Measurements from ENCODE around the gene PCIF1. TPM values are rescaled to one million over a fixed set of nuclear protein-coding genes. Genes with fewer than 3 reads are reported as not detected.

PCIF1 gene
- total and polyA plus RNA-seq, 2 donors (not counting 3 experiments of a cell fraction or from before 2014, with no cell fraction given): 26.4 to 27.2 TPM

DNA sequence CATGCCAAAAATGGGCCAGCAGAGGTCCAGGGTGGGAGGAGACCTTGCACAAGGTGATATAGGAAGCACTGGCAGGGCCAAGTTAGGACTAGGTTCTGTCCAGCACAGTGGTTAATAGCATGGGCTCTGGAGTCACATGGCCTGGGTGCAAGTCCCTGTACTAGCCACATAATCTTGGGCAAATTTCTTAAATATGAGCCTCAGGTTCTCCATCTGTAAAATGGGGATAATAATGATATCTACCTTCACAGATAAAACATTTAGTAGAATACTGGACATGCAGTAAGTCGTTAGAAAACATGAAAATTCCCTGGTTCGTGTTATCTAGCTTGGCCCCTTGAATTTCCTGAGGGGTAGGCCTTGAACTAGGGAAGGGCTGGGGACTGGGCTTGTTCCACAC is 37.2 kb upstream of the PCIF1 start:
- intact Hi-C loops (cut with micrococcal nuclease): no loop called here
- no peaks in the 10 kb centered on the region for H3K9me1 ChIP-seq (replicated peaks; ENCODE audit: control insufficient read depth, extremely low read depth, insufficient read depth, low read length)
- peaks cover 4 to 34% of the 10 kb centered on the region in 2 experiments for H3K36me3 ChIP-seq (ENCODE audit: control insufficient read depth in 2 of 2, extremely low read depth in 1 of 2, insufficient read depth in 2 of 2, low read length in 2 of 2)
- H2AFZ ChIP-seq (ENCODE audit: low read depth, low read length): no peak overlapping the region
- H3K9me3 ChIP-seq (replicated peaks; ENCODE audit: control insufficient read depth, insufficient read depth, low read length): no peaks in the 10 kb centered on the region
- dilution Hi-C loops (cut with MboI; ENCODE audit: extremely low pct_ligation_motif_present, low sequenced_read_pairs): no loop called here
- no peak overlapping the region for H3K27ac ChIP-seq (ENCODE audit: insufficient read depth, low read depth, low read length)
- FAIRE-seq: no peak
- no peak overlapping the region for H3K9ac ChIP-seq (replicated peaks; ENCODE audit: extremely low read depth, insufficient read depth, low read length)
- no peaks in the 10 kb centered on the region for H3K79me2 ChIP-seq (ENCODE audit: control insufficient read depth, insufficient read depth, low read length)
- H4K20me1 ChIP-seq (replicated peaks; ENCODE audit: control insufficient read depth, extremely low read depth, insufficient read depth, low read length): no peaks in the 10 kb centered on the region
- no peak for DNase-seq (ENCODE audit: low read depth, low spot score)
- no peak overlapping the region for H3K4me2 ChIP-seq (ENCODE audit: insufficient read depth, low read length)
- POLR2A ChIA-PET: no interaction called here
- no peak overlapping the region for H3K4me3 ChIP-seq (replicated peaks in 1 of 3; ENCODE audit: insufficient read depth in 1 of 3, low read depth in 1 of 3, low read length in 3 of 3)
- H3K4me1 ChIP-seq (ENCODE audit: control insufficient read depth, extremely low read depth, insufficient read depth, low read length): peaks cover 6% of the 10 kb centered on the region
- no peaks in the 10 kb centered on the region for H3K27me3 ChIP-seq (ENCODE audit: control insufficient read depth in 2 of 2, insufficient read depth in 2 of 2, low read length in 2 of 2)
- TF ChIP-seq POLR2A (IDR thresholded peaks at IDR 0.05; ENCODE audit: low read depth, low read length) (no peak), MYC (IDR thresholded peaks at IDR 0.05; ENCODE audit: low read depth, low read length) (no peak), POLR2AphosphoS5 (IDR thresholded peaks at IDR 0.05; ENCODE audit: insufficient read depth, low read depth, low read length) (no peak), MAX (IDR thresholded peaks at IDR 0.05; ENCODE audit: insufficient read depth, insufficient read length) (no peak), FOS (IDR thresholded peaks at IDR 0.05; ENCODE audit: borderline replicate concordance, insufficient read depth, low read length) (no peak), JUN (IDR thresholded peaks at IDR 0.05; ENCODE audit: borderline replicate concordance, insufficient read depth, insufficient read length, low read depth) (no peak), GATA2 (IDR thresholded peaks at IDR 0.05; ENCODE audit: insufficient read depth, insufficient read length, low read depth, low read length) (no peak), EZH2 (IDR thresholded peaks at IDR 0.05; ENCODE audit: borderline replicate concordance, low read depth, low read length, severe bottlenecking) (no peak)
- TF ChIP-seq, protein P1, sequence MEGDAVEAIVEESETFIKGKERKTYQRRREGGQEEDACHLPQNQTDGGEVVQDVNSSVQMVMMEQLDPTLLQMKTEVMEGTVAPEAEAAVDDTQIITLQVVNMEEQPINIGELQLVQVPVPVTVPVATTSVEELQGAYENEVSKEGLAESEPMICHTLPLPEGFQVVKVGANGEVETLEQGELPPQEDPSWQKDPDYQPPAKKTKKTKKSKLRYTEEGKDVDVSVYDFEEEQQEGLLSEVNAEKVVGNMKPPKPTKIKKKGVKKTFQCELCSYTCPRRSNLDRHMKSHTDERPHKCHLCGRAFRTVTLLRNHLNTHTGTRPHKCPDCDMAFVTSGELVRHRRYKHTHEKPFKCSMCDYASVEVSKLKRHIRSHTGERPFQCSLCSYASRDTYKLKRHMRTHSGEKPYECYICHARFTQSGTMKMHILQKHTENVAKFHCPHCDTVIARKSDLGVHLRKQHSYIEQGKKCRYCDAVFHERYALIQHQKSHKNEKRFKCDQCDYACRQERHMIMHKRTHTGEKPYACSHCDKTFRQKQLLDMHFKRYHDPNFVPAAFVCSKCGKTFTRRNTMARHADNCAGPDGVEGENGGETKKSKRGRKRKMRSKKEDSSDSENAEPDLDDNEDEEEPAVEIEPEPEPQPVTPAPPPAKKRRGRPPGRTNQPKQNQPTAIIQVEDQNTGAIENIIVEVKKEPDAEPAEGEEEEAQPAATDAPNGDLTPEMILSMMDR (IDR thresholded peaks at IDR 0.05; ENCODE audit: extremely low read depth in 1 of 2, insufficient read depth in 1 of 2, low read depth in 1 of 2, low read length in 2 of 2): no peak
- CTCF ChIA-PET: interaction anchor here (0.6 to 0.7 kb wide), 2 partner anchors 13 to 536 kb away, joined by 3 read pairs; no protein-coding TSS in a partner anchor
- no TSS peak for BruUV-seq (replicated peaks)
